Measurements from ENCODE around the gene HIBCH. TPM values are rescaled to one million over a fixed set of nuclear protein-coding genes. Genes with fewer than 3 reads are reported as not detected.
A peak's percentile ranks its signal among the peaks of the same experiment; 100 is the strongest.
"Not testable (repeated sequence)": the region's sequence is repeated elsewhere in the genome, so short reads cannot be mapped to it uniquely, and the experiment has no call there.

Gene HIBCH
- total RNA-seq, 1 donor from 2014 or later = 24.5 TPM

DNA sequence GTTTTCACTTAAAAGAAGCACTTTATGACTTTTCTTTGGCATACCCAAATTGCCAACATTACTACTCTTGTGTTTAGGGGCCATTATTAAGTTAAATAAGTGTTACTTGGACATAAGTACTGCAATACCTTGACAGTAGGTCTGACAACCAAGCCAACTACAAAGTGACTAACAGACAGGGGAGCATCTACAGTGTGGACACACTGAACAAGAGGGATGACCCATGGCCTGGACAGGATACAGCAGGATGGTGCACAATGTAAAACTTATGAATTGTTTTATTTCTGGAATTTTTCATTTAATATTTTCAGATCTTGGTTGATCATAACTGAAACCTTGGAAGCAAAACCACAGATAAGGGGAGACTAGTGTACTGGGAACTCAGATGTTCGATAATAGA lies 19.8 kb upstream of the HIBCH start:
- H3K27me3 ChIP-seq (ENCODE audit: low read depth) = no peaks in the 10 kb centered on the region
- intact Hi-C loops (cut with micrococcal nuclease) = no loop called here
- TF ChIP-seq, protein P1, sequence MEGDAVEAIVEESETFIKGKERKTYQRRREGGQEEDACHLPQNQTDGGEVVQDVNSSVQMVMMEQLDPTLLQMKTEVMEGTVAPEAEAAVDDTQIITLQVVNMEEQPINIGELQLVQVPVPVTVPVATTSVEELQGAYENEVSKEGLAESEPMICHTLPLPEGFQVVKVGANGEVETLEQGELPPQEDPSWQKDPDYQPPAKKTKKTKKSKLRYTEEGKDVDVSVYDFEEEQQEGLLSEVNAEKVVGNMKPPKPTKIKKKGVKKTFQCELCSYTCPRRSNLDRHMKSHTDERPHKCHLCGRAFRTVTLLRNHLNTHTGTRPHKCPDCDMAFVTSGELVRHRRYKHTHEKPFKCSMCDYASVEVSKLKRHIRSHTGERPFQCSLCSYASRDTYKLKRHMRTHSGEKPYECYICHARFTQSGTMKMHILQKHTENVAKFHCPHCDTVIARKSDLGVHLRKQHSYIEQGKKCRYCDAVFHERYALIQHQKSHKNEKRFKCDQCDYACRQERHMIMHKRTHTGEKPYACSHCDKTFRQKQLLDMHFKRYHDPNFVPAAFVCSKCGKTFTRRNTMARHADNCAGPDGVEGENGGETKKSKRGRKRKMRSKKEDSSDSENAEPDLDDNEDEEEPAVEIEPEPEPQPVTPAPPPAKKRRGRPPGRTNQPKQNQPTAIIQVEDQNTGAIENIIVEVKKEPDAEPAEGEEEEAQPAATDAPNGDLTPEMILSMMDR (IDR thresholded peaks at IDR 0.05; ENCODE audit: borderline replicate concordance) = no peak
- no peak overlapping the region for H3K4me3 ChIP-seq
- H3K9me3 ChIP-seq (replicated peaks) = no peaks in the 10 kb centered on the region
- H3K4me1 ChIP-seq = peaks cover 28% of the 10 kb centered on the region
- H3K36me3 ChIP-seq = no peaks in the 10 kb centered on the region
- no peak overlapping the region for H3K27ac ChIP-seq (replicated peaks)
- DNase-seq = no peak

DNA sequence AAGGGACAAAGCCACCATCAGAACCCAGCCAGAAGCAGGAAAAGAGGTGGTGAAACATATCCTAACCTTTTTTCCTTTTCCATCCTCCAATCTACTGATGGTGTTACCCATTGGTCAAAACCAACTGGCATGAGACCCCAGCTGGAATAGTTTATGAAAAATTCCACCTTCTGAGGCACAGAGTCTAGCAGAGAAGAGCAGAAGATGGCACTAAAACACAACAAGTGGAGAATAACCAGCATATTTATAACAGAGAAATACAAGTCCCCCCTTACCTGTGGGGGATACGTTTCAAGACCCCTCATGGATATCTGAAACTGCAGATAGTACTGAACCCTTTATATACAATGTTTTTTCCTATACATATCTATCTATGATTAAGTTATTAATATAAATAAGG lies 18.8 kb upstream of the HIBCH start:
- TF ChIP-seq, protein P1 (IDR thresholded peaks at IDR 0.05; ENCODE audit: borderline replicate concordance) = no peak
- Histone ChIP-seq H3K27ac (replicated peaks) (no peak overlapping the region), H3K9me3 (replicated peaks) (no peaks in the 10 kb centered on the region), H3K4me1 (peaks cover 27% of the 10 kb centered on the region), H3K4me3 (no peak overlapping the region), H3K36me3 (no peaks in the 10 kb centered on the region), H3K27me3 (ENCODE audit: low read depth) (no peaks in the 10 kb centered on the region)
- intact Hi-C loops (cut with micrococcal nuclease) = no loop called here
- no peak for DNase-seq

DNA sequence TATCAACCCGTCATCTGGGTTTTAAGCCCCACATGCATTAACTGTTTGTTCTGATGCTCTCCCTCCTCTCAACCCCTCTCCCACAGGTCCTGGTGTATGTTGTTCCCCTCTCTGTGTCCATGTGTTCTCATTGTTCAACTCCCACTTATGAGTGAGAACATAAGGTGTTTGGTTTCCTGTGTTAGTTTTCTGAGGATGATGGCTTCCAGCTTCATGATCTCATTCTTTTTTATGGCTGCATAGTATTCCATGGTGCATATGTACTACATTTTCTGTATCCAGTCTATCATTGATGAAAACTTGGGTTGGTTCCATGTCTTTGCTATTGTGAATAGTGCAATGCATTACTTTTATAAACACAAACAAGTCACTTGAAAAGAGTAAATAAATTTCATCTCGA lies 16.8 kb upstream of the HIBCH start:
- intact Hi-C loops (cut with micrococcal nuclease) = no loop called here
- DNase-seq = no peak

DNA sequence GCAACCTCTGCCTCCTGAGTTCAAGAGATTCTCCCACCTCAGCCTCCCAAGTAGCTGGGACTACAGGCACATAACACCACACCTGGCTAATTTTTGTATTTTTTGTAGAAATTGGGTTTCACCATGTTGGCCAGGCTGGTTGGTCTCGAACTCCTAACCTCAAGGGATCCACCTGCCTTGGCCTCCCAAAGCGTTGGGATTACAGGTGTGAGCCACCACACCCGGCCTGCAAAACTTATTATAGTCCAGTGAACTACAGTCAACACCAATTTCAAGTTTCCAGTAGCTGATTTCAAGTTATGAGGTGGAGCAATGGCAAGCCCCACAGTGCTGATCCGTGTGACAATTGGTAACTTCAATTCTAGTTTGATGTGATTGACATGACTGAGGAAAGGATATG lies 16.0 kb upstream of the HIBCH start:
- peak overlapping the region; percentile 46 for H3K27ac ChIP-seq (replicated peaks)
- H3K36me3 ChIP-seq; H3K9me3 ChIP-seq (replicated peaks); intact Hi-C loops (cut with micrococcal nuclease); DNase-seq; H3K27me3 ChIP-seq (ENCODE audit: low read depth); H3K4me3 ChIP-seq: not testable (repeated sequence)
- peaks cover 18% of the 10 kb centered on the region for H3K4me1 ChIP-seq

More for the DNA sequence above, 16.8 kb upstream of the HIBCH start:
- TF ChIP-seq, protein P1 (IDR thresholded peaks at IDR 0.05; ENCODE audit: borderline replicate concordance) = no peak
- H3K9me3 ChIP-seq (replicated peaks) = no peaks in the 10 kb centered on the region
- H3K4me3 ChIP-seq = no peak overlapping the region
- H3K27me3 ChIP-seq (ENCODE audit: low read depth) = no peaks in the 10 kb centered on the region
- no peaks in the 10 kb centered on the region for H3K36me3 ChIP-seq
- H3K4me1 ChIP-seq = peaks cover 18% of the 10 kb centered on the region
- no peak overlapping the region for H3K27ac ChIP-seq (replicated peaks)

DNA sequence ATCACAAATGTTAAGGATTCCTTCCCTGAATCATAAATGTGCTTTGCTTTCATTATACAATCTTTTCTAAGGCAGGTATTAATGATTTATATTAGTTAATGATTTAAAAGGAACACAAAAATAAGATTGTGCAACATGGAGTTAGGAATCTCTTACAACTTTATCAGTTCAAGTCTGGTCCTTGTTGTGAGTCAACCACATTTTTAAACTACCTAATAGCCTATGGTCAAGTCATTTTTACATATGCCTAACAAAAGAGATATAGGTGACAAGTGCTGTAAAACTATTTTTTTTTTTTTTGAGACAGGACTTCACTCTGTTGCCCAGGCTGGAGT lies 15.6 kb upstream of the HIBCH start:
- no peaks in the 10 kb centered on the region for H3K9me3 ChIP-seq (replicated peaks)
- intact Hi-C loops (cut with micrococcal nuclease) = no loop called here
- H3K27me3 ChIP-seq (ENCODE audit: low read depth) = no peaks in the 10 kb centered on the region
- H3K4me3 ChIP-seq = no peak overlapping the region
- peak overlapping the region; percentile 46 for H3K27ac ChIP-seq (replicated peaks)
- no peak for DNase-seq
- H3K4me1 ChIP-seq = peaks cover 18% of the 10 kb centered on the region
- TF ChIP-seq, protein P1 (IDR thresholded peaks at IDR 0.05; ENCODE audit: borderline replicate concordance) = no peak
- H3K36me3 ChIP-seq = no peaks in the 10 kb centered on the region

DNA sequence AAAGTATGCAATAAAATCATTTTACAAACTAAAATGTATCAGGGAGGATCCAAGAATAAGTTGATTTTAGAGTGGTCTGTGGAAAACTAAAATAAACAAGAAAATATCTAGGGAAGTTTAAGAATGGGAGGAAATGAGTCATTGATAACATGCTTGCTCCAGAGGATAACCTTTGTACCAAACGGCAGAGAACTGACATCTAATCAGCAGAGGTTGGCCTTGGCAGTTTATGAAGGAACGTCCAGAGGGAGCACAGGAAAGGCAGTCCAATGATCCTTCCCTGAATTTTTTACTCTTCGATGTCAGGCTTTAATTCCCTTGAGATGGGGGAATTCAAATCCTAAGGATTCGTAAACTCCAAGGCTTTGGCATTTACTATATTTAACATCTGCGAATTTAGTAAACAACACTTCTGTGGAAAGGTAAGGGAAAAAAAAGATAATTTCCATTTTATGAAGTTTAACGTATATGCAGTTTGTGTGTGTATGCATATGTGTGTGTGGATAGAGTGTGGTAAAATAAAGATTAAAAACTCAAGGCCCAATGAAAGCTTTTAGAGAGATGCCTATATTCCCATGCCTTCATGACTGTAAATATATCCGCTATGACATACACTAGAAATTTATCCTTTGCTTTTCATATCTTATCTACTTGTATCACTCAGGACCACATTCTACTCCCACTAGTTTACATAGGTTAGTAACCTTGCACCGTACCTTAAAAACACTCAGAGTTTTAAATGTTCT lies 15.0 kb upstream of the HIBCH start:
- Histone ChIP-seq H3K4me3 (no peak overlapping the region), H3K36me3 (no peaks in the 10 kb centered on the region), H3K9me3 (replicated peaks) (no peaks in the 10 kb centered on the region), H3K27ac (replicated peaks) (peak overlapping the region; percentile 46), H3K4me1 (peaks cover 18% of the 10 kb centered on the region), H3K27me3 (ENCODE audit: low read depth) (no peaks in the 10 kb centered on the region)
- TF ChIP-seq, protein P1 (IDR thresholded peaks at IDR 0.05; ENCODE audit: borderline replicate concordance) = no peak
- no peak for DNase-seq
- intact Hi-C loops (cut with micrococcal nuclease) = no loop called here
